Measurements from ENCODE around the gene TMOD1. TPM values are rescaled to one million over a fixed set of nuclear protein-coding genes. Genes with fewer than 3 reads are reported as not detected.

TMOD1 gene
- total RNA-seq, 6 donors from 2014 or later = 4.4 to 12.6 (median 8.8) TPM

- peaks cover 18 to 40% (median 31%) of the 10 kb centered on the region in 4 donors for H3K4me1 ChIP-seq
- no peak for ATAC-seq (ENCODE audit: low FRiP score in 2 of 2)
- H3K36me3 ChIP-seq = peaks cover 0 to 2% (median 0%) of the 10 kb centered on the region in 4 donors
- H3K4me3 ChIP-seq = no peak overlapping the region
- no peaks in the 10 kb centered on the region for H3K9me3 ChIP-seq
- TF ChIP-seq POLR2AphosphoS5 (IDR thresholded peaks at IDR 0.05) (no peak), EP300 (IDR thresholded peaks at IDR 0.05) (no peak), POLR2A (IDR thresholded peaks at IDR 0.05) (no peak)
- TF ChIP-seq, protein P1, sequence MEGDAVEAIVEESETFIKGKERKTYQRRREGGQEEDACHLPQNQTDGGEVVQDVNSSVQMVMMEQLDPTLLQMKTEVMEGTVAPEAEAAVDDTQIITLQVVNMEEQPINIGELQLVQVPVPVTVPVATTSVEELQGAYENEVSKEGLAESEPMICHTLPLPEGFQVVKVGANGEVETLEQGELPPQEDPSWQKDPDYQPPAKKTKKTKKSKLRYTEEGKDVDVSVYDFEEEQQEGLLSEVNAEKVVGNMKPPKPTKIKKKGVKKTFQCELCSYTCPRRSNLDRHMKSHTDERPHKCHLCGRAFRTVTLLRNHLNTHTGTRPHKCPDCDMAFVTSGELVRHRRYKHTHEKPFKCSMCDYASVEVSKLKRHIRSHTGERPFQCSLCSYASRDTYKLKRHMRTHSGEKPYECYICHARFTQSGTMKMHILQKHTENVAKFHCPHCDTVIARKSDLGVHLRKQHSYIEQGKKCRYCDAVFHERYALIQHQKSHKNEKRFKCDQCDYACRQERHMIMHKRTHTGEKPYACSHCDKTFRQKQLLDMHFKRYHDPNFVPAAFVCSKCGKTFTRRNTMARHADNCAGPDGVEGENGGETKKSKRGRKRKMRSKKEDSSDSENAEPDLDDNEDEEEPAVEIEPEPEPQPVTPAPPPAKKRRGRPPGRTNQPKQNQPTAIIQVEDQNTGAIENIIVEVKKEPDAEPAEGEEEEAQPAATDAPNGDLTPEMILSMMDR (IDR thresholded peaks at IDR 0.05) = no peak
- DNase-seq = no peak
- H3K27me3 ChIP-seq = no peaks in the 10 kb centered on the region
- H3K27ac ChIP-seq = no peak overlapping the region
These were observed 129.1 kb downstream of the TMOD1 start for GRCh38 chr9:97630591-97630990.

- peaks cover 27 to 49% (median 42%) of the 10 kb centered on the region in 4 donors for H3K4me1 ChIP-seq
These were observed 130.9 kb downstream of the TMOD1 start for GRCh38 chr9:97632248-97632984.

GRCh38 chr9:97632985-97633858, 131.8 kb downstream of the TMOD1 start, which contains the start of the genes NCBP1 and TSTD2:
TSS of gene NCBP1 (plus strand) at chr9:97633821. CDS start at chr9:97633882, 61 bp downstream.
TSS of gene TSTD2 (minus strand) at chr9:97633368. CDS start at chr9:97627562, 5,806 bp downstream.
- WGBS, 2 donors = 0 to 1% methylated on average over 18 to 77 of the region's 83 CpGs
- Histone ChIP-seq H3K27ac (peak within 1 kb of the TSS; percentile 97 to 99 (median 98)), H3K4me1 (peaks cover 27 to 44% (median 38%) of the 10 kb centered on the region in 4 donors), H3K27me3 (no peaks in the 10 kb centered on the region), H3K36me3 (no peaks in the 10 kb centered on the region), H3K4me3 (peak within 1 kb of the TSS; percentile 67 to 96 (median 92)), H3K9me3 (no peaks in the 10 kb centered on the region)
- ATAC-seq (ENCODE audit: low FRiP score in 2 of 2) (peak; percentile 96 to 98), DNase-seq (peak; percentile 97 to 98)
- TF ChIP-seq EP300 (IDR thresholded peaks at IDR 0.05) (peak in 2 of 4 donors; percentile 28 to 58), POLR2A (IDR thresholded peaks at IDR 0.05) (peak in 3 of 4 donors; percentile 76 to 93 (median 89)), POLR2AphosphoS5 (IDR thresholded peaks at IDR 0.05) (peak; percentile 80 to 87)
- TF ChIP-seq, protein P1 (IDR thresholded peaks at IDR 0.05) = peak in 4 of 6 experiments; percentile 2 to 32 (median 20)

More at GRCh38 chr9:97632248-97632984, 130.9 kb downstream of the TMOD1 start:
- WGBS, 2 donors = 2 to 3% methylated on average over 27 of the region's 27 CpGs
- TF ChIP-seq POLR2A (IDR thresholded peaks at IDR 0.05) (no peak), POLR2AphosphoS5 (IDR thresholded peaks at IDR 0.05) (no peak), EP300 (IDR thresholded peaks at IDR 0.05) (no peak)
- TF ChIP-seq, protein P1 (IDR thresholded peaks at IDR 0.05) = no peak
- peak overlapping the region; percentile 97 to 99 (median 98) for H3K27ac ChIP-seq
- DNase-seq (peak in 1 of 2 donors; percentile 55), ATAC-seq (ENCODE audit: low FRiP score in 2 of 2) (peak; percentile 5 to 26)
- H3K9me3 ChIP-seq = no peaks in the 10 kb centered on the region
- H3K27me3 ChIP-seq = no peaks in the 10 kb centered on the region
- peak overlapping the region; percentile 36 to 96 (median 78) for H3K4me3 ChIP-seq
- H3K36me3 ChIP-seq = no peaks in the 10 kb centered on the region

- peaks cover 27 to 49% (median 38%) of the 10 kb centered on the region in 4 donors for H3K4me1 ChIP-seq
- H3K27me3 ChIP-seq = no peaks in the 10 kb centered on the region
- DNase-seq (no peak), ATAC-seq (ENCODE audit: low FRiP score in 2 of 2) (peak in 1 of 2 donors; percentile 12)
- H3K4me3 ChIP-seq = peak overlapping the region; percentile 67 to 96 (median 92)
- no peaks in the 10 kb centered on the region for H3K9me3 ChIP-seq
- H3K27ac ChIP-seq = peak overlapping the region; percentile 97 to 99 (median 98)
- TF ChIP-seq, protein P1 (IDR thresholded peaks at IDR 0.05) = no peak
- no peak for TF ChIP-seq EP300 (IDR thresholded peaks at IDR 0.05)
- no peak for TF ChIP-seq POLR2AphosphoS5 (IDR thresholded peaks at IDR 0.05)
- TF ChIP-seq POLR2A (IDR thresholded peaks at IDR 0.05) = no peak
- no peaks in the 10 kb centered on the region for H3K36me3 ChIP-seq
- WGBS, 2 donors = 0% methylated on average over 11 to 43 of the region's 43 CpGs
These were observed 132.5 kb downstream of the TMOD1 start for GRCh38 chr9:97633859-97634490.
